RKO (cell line): ENCODE results near the gene GP2.
"Not testable (repeated sequence)": the region's sequence is repeated elsewhere in the genome, so short reads cannot be mapped to it uniquely, and the experiment has no call there.

Experiments used
- DNase-seq: peaks from one replicate; pipeline ENCODE4 v3.0.0-alpha.2; 2016; ENCODE audit warnings: low spot score

Gene GP2

DNA sequence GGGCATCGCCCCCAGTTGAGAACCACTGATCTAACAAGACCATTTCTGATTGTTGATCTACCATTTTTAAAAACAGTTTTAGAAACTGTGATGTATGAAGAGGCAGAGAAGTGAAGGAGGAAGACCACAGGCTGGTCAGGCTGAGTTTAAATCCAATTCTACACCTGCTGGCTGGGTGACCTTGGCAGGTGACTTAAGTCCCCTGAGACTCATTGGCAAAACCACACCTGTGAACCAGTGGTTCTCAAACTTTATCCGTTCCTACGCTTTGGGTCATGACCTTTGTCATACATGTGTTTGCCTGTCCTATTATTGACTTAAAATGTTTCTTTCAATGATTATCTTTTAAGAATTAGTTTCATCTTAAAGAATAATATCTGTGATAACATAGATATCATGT is 2.3 kb downstream of the GP2 start:
- no peak for DNase-seq

DNA sequence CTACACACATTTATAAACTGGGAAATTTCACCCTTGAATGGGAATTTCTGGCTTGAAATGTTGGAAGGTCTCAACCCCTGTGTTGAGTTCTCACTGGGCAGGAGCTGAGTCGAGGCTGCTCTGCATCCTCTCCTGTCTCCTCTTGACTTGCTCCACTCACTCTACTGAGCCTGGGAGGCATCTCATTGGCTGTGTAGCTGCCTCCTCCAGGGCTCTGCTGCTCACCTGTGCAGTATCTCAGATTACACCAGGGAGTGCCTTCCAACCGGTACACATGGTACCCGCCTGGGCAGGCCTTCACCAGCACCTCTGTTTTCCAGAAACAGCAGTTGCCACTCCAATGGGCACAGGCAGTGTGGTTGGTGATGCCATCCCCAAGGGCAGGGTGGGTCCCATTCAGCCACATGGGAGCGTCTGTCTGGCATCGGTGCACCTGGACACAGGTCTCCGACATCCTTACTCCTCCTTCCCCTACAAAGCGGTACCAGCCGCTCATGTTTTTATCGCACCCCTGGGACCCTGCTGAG is 3.7 kb downstream of the GP2 start:
- DNase-seq, result no peak

DNA sequence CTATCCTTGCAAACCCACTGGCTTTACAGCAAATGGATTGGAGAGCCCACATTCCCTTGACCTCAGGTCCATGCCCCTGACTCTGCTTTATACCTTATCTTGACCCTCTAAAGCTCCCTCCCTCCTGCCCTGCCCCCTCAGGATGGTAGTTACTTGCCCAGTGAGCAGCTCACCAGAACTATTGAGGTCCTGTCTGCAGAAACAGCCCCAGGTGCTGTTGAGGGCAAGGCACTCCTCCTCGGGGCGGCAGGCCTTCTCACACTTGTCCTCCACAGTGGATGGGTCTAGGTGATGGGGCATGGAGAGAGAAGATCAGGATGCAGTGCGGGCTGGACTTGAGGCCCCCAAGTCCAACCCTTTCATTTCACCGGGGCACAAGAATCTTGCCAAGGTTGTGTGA is 4.6 kb downstream of the GP2 start:
- no peak for DNase-seq

DNA sequence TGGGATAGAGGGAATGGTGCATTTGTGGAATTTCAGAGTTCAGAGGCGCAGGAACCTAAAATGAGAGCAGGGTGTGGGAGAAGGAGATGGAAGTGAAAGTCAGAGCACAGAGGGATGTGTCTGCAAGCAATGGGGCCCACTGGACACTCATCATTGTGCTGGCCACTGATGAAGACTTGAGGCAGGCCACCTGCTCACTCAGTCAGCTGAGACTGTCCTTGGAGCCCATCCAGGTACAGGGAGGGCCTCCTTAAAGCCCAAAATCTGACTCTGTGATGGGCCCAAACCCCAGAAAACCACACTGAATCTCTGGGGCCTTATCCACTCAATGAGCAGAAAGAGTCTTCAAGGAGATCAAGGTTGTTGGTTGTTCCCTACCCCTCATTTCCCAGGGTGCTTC is 5.6 kb downstream of the GP2 start:
- no peak for DNase-seq

DNA sequence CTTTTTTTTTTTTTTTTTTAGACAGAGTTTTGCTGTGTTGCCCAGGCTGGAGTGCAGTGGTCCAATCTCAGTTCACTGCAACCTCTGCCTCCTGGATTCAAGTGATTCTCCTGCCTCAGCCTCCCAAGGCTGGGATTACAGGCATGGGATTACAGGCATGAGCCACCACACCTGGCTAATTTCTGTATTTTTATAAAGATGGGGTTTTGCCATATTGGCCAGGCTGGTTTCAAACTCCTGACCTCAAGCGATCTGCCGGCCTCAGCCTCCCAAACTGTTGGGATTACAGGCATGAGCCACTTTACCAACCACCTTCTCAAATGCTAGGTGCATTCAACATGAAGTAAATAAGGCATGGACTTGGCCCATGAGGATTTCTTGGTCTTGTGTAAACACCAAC is 6.3 kb downstream of the GP2 start:
- DNase-seq, result not testable (repeated sequence)

DNA sequence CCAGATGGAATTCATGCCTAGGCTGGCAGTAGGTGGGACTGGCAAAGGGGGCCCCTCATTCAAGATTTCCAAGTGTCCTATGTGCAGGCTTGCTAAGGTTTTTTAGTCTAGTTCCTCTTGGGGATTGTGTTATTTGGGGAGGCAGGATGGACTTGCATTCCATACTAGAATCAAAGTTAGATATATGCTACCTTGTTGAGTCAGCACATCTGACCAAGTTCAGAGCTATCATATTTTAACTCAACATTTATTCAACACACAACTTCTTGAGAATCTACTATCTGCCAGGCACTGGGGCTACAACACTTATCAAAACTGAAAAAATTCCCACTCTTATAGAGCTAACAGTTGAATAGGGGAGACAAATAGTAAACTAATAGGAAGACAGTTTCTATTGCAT is 6.7 kb downstream of the GP2 start:
- DNase-seq, result no peak

DNA sequence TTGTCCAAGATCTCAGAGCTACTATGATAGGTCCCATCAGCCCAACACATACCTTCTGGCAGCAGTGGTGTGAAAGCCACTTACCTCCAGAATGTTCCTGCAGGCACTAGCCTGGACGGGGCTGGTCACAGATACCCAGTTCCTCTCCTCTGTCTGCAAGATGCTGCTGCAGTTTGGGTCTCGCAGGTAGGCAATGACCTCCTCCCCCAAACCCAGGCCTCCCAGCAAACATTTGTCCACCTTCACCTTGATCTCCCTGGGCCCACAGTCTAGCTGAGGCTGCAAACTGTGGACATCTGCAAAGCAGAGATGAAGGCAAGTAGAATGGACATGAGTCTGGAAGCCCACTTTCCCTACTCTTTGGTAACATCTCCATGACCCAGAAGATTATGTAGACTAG is 7.1 kb downstream of the GP2 start:
- no peak for DNase-seq

DNA sequence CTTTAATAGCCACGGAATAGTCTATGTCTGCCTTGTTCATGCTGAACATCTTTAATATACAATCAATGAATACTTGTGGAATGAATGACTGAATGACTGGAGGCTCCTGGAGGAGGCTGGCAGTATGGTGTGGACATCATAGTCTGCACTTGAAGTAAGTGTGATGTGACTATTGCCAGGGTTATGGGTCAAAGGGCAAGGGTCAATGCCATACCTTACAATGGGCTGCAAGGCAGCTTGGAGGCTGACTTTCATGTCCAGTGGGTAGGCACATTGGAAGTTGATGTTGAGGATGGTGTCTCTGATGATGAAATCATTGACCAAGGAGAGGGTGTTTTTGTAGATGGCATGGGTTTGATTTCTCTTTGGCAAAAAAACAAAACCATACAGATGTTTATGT is 7.9 kb downstream of the GP2 start:
- no peak for DNase-seq

DNA sequence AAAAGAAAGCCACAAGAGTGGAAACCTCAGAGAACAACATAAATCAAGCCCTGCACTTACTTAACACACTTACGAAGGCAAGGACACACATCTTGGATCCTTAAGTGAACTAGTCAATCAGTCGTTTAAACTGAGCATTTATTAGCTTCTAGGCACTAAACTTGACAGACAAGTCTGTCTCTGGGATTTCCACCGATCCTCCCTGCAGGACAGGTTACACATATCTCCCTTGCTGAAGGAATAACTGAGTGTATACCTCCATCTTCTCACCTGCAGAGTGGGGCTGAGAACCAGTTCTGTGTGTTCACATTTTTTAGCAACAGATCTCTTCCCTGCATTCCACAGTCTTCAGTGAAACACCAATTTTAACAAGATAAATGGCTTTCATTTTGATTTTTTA is 8.9 kb downstream of the GP2 start:
- DNase-seq, result no peak

DNA sequence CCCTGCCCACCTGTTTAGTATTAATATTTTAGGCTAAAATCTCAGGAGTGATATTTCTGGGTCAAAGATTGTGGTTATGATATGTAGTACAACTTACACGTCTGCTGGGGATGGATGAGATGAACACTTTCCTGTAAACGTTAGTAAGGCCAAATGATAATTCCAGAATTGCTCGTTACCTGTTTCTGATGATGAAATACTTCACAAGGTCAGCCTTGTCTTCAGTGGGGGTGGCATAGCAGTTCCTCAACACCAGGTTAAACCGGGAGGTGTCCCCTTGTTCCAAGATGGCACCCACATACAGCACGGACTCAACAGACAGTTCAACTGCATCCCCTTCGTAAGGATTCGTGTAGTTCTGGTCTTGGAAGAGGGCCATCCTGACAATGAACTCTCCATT is 9.3 kb downstream of the GP2 start:
- DNase-seq, result no peak

DNA sequence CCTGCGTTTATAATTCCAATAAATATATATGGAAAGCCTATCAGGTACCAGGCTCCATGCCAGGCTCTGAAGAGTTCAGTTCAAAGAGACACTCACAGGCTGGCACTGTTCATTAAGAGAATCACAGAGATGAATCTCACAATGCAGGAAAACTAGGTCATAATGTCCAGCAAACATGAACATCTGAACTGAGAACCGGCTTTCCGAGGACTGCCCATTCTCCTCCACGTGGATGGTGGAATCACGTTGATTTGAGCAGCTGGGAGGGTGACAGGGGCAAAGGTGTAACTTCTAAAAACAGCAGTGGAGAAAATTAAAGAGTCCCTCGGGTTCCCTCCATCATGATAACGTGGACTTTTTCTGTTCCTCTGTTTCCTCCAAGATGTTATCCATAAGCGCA is 10.2 kb downstream of the GP2 start:
- DNase-seq, result no peak

DNA sequence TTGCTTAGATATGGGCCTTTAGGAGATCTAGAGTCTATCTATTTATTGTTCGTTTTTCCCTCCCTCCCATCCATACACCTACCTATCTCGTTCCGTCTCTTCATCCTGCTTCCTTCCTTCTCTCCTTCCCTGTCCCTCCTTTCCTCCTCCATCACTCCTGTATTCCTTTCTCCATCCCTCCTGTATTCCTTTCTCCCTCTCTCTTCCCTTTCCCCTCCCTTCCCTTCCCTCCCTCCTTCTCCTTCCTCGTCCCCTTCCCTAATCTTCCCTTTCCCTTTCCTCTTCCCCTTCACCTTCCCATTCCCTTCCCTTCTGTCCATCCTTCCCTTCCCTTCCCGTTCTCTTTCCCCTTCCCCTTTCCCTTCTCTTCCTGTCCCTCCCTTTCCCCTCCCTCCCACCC is 10.6 kb downstream of the GP2 start:
- DNase-seq, result no peak

DNA sequence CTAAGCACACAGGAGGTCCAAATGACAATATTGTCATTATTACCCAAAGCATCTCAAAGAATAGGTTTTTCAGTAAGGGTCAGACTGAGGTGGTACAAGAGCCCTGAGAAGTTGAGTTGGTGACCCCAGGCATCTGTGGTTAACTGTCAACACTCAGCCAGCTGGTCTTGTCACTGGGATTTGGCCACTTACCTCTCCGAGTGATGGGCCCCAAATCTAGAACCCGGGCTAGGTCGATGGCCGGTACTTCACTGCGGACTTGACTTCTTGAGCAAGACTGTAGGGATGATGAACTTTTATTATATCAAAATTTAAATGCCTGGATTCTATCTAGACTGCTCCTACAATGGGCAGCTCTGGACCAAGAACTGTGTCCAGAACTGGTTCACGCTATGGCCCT is 11.5 kb downstream of the GP2 start:
- DNase-seq, result no peak

DNA sequence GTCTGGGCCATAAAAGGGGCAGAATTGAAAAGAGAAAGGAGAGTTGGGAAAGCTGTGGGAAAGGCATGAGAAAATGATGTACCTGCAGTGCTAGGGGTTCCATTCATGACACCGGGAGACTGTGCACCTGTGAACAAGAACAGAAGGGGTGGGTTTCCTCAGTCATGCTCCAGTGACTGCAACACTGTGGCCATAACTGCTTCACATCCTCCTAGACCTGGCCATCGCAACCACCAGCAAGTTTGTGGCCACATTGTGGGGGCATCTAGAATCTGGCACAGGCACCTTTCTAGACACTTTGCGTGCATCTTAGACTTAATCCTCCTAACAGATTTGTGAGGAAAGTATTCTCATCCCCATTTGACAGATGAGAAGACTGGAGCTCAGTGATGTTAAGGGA is 12.7 kb downstream of the GP2 start:
- DNase-seq, result no peak

DNA sequence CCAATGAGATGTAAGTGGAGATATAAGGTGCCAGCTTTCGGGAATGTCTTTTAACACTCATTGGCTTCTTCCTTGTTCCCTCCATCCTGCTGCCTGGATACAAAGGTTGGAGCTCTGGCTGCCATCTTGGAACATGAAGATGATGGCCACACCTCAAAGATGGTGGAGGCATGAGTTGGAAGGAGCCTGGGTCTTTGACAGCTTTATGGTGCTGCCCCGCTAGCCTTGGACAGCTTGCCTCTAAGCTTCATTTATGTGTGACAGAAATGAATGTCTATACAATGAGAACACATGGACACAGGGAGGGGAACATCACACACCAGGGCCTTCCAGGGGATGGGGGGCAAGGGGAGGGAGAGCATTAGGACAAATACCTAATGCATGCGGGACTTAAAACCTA is 13.6 kb downstream of the GP2 start:
- no peak for DNase-seq

DNA sequence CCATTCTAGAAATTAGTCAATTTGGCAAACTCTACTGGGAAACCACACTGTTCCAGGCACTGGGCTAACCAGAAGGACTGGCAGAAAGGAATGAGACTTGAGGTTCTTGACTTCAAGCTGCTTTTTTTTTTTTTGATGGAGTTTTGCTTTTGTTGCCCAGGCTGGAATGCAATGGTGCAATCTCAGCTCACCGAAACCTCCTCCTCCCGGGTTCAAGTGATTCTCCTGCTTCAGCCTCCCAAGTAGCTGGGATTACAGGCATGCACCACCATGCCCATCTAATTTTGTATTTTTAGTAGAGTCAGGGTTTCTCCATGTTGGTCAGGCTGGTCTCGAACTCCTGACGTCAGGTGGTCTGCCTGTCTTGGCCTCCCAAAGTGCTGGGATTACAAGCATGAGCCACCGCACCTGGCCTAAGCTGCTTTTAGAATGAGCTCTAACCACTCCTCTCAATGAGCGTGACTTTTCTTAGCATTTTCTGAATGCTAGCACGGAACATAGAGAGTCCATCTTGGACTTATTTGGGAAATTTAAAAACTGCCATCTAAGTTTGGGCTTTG is 14.7 kb downstream of the GP2 start:
- not testable (repeated sequence) for DNase-seq

DNA sequence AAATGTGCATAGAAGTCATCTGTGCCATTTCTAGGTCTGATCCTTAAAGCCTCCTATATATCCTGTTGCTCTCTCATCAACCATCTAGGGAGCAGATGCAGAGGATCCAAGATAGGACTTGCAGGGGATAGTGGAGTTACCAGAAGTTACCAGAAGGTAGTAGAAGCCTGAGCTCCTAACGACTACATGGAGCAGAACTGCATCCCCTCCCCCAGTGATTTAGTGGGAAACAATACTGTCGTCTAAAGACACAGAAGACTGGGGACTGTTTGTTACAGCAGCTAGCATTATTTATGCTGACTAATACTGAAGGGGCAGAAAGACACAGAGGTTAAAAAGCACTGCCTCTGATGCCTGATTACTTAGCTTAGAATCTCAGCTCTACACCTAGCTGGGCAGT is 15.8 kb downstream of the GP2 start:
- DNase-seq, result no peak

DNA sequence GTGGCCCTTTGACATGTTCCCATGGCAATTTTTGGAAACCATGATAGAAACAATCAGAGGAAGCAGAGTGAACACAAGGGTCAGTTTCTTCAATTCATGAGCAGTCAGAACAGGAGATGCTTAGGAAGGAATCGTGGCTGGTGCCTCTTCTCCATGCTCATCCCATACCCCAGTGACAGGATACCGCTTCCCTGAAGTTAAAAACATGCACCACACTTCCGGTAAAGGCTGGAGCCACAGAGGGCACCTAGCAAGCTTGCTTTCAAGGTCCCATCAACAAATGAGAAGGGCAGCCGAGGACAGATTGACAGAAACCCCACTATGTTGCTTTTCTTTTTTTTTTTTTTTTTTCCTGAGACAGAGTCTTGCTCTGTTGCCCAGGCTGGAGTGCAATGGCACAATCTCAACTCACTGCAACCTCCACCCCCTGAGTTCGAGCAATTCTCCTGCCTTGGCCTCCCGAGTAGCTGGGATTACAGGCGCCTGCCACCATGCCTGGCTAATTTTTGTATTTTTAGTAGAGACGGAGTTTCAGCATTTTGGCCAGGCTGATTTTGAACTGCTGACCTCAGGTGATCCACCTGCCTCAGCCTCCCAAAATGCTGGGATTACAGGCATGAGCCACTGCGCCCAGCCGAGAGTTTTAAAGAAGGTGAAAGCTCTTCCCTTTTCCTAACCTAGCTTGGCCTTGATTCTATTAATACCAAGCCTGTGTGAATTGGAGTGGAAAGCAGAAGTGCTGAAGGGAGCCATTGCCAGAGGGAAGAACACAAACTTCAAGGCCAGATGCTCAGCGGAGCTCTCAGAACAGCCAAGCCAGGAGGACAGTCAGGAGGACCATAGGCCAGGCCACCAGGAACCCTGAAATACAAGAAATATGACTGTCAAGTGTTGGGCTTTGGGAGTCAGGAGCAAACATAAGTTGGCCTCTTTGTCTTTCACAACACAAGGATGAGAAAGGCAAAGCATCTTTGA is 16.6 kb downstream of the GP2 start:
- DNase-seq, result no peak

DNA sequence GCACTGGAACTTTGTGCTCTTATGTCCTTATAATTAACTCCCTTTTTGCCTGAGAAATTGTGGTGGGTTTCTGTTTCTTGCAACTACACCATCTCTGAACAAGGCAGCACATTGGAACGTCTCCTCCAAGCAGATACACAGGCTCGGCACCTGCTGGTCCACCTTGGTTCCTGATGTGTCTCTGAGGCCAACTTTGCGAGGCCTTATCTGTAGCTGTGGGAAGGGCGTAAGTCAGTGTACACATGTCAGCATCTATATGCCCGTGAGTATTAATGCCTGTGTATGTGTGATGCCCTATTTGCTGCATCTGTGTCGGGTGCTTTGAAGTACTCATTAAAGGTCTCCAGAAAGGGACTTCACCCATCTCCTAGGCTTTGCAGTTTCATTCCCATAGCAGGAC is 17.5 kb downstream of the GP2 start:
- no peak for DNase-seq

DNA sequence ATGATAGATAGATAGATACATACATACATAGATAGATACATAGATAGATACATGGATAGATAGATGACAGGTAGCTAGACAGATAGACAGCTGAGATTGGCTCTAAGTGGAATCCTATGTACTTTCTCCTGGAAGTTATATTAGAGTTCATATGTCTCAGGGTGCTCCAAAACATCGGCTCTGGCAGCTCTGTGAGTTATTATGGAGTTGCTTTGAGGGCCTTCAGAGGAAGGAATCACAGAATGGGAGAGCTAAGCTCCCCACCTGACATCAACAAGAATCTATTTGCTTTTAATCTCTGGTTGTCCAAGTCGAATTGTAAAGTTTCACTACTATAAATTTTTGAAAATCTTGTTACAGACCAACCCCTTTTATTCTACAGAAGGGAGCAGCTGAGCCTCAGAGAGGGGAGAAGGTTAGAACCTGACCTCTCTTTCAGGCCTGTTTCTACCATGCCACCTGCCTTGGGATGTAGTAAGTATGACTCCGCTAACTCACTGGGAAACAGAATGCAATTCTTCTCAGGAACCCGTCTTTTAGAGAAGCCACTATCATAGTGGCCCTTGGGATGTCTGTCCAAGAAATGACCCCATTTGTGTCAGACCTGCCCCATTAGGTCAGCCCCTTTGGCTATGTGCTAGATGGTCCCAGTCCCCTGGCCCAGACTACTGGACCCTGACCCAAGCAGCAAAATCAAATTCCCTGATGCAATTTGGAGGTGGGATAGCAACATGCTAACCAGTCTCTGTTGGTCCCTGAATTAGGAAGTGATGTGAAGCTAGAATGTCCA is 18.3 kb downstream of the GP2 start:
- no peak for DNase-seq

DNA sequence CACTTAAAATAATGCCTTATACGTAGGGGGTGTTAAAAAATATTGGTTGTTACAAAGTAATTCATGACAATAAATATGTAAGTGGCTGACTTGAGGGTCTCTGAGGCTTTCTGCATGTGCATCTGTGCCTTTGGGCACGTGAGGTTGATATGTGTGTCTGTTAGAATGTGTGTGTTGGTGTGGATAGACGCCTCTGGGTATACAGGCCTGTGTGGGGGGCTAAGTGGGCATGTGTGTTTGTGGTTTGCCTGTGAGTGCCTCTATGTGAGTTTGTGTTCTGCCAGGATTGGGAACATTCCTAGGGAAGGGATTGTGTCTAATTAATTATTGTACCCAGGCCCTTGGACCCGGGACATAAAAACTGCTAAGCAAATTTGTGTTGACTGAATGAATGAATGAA is 19.0 kb downstream of the GP2 start:
- DNase-seq, result no peak

DNA sequence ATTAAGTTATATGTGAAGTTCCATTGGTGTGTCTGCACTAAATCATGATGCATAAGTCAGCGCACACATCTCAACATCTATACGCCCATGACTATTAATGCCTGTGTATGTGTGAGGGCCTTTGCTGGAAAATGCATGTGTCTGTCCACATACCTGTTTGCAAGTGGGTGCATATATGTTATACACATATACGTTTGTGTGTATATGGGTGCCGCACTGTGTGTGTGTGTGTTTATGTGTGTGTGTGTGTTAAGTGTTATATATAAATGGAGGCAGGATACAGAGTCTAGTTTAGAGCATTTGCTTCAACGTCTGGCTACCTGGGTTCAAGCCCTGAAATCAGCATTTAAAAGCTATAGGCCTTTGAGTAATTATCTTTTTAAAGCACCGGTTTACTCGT is 19.5 kb downstream of the GP2 start:
- no peak for DNase-seq

DNA sequence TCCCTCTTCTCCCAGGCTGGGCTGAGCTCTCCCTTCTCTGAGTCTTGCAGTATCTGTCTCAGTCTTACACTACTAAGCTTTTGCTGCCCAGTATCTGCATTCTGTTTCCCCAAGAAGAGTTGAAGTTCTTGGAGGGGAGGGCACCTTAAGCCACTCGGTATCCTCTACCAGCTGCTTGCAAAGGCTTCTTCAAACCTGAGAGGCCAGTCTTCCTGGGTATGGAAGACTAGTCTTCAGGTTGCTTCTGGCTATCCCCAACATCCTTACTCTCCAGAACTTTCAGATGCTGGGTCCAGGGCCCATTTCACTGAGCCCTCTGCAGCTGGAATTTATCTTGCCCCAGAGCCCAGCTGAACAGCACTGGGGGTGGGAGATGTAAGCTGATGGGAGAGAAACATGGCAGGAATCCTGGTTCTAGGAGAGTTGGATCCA is 20.1 kb downstream of the GP2 start:
- DNase-seq, result no peak
